HG03442 (cell line): Measurements from ENCODE around the gene NPEPPS.

ENCODE experiments used
- ATAC-seq: cut with Tn5 transposase; IDR thresholded peaks from one replicate; pipeline ENCODE4 v1.9.1; 2021; ENCODE audit warnings: mild to moderate bottlenecking, moderate library complexity; ENCODE audit not compliant: unreplicated experiment

The NPEPPS gene

GRCh38 chr17:47660064-47660492, 129.2 kb downstream of the NPEPPS start:
- ATAC-seq, result no peak

- peak; percentile 42 for ATAC-seq
Observed at GRCh38 chr17:47663912-47664623, 133.2 kb downstream of the NPEPPS start.

- no peak for ATAC-seq
Observed at GRCh38 chr17:47664624-47664941, 133.7 kb downstream of the NPEPPS start.

GRCh38 chr17:47665655-47666054, 134.7 kb downstream of the NPEPPS start:
- no peak for ATAC-seq

- no peak for ATAC-seq
Observed at GRCh38 chr17:47669081-47669480, 138.2 kb downstream of the NPEPPS start.

- no peak for ATAC-seq
Observed at GRCh38 chr17:47670064-47670463, 139.2 kb downstream of the NPEPPS start.
